GM21717 (cell line): Measurements from ENCODE around the gene CACNG7.

ENCODE experiments used
- ATAC-seq: cut with Tn5 transposase; IDR thresholded peaks from one replicate; pipeline ENCODE4 v1.9.1; 2021; ENCODE audit warnings: mild to moderate bottlenecking, moderate library complexity; ENCODE audit not compliant: unreplicated experiment

Gene CACNG7

GRCh38 chr19:53903055-53903680 lies 5.9 kb upstream of the CACNG7 start:
- ATAC-seq = no peak

- no peak for ATAC-seq
Measured at GRCh38 chr19:53904909-53905308, 4.2 kb upstream of the CACNG7 start.

GRCh38 chr19:53905787-53906186 lies 3.3 kb upstream of the CACNG7 start:
- no peak for ATAC-seq

GRCh38 chr19:53906211-53907192 lies 2.6 kb upstream of the CACNG7 start:
- no peak for ATAC-seq

- no peak for ATAC-seq
Measured at GRCh38 chr19:53907193-53907581, 1.9 kb upstream of the CACNG7 start.

GRCh38 chr19:53907690-53908089 lies 1.4 kb upstream of the CACNG7 start:
- no peak for ATAC-seq

- no peak for ATAC-seq
Measured at GRCh38 chr19:53908106-53908934, 758 bp upstream of the CACNG7 start.

- no peak for ATAC-seq
Measured at GRCh38 chr19:53909471-53910169, 542 bp downstream of the CACNG7 start.

GRCh38 chr19:53910170-53910518 lies 1.1 kb downstream of the CACNG7 start:
- no peak for ATAC-seq

GRCh38 chr19:53912653-53913052 lies 3.6 kb downstream of the CACNG7 start:
- no peak for ATAC-seq

- no peak for ATAC-seq
Measured at GRCh38 chr19:53915000-53915399, 5.9 kb downstream of the CACNG7 start.

GRCh38 chr19:53916004-53916403 lies 6.9 kb downstream of the CACNG7 start:
- ATAC-seq = no peak

- no peak for ATAC-seq
Measured at GRCh38 chr19:53917356-53917755, 8.3 kb downstream of the CACNG7 start.

- no peak for ATAC-seq
Measured at GRCh38 chr19:53927739-53928138, 18.7 kb downstream of the CACNG7 start.

GRCh38 chr19:53936029-53936428 lies 27.0 kb downstream of the CACNG7 start:
- no peak for ATAC-seq

GRCh38 chr19:53942001-53942786 lies 33.1 kb downstream of the CACNG7 start:
- no peak for ATAC-seq

- ATAC-seq = no peak
Measured at GRCh38 chr19:53944416-53944815, 35.3 kb downstream of the CACNG7 start.

GRCh38 chr19:53944933-53945332 lies 35.9 kb downstream of the CACNG7 start:
- ATAC-seq = no peak

GRCh38 chr19:53945441-53945840 lies 36.4 kb downstream of the CACNG7 start:
- no peak for ATAC-seq

- no peak for ATAC-seq
Measured at GRCh38 chr19:53945998-53946397, 36.9 kb downstream of the CACNG7 start.
